Prostate gland (tissue), 2 donors: Measurements from ENCODE around the gene GRAMD4. TPM values are rescaled to one million over a fixed set of nuclear protein-coding genes. Genes with fewer than 3 reads are reported as not detected.

Experiments
- DNase-seq: peaks from one replicate; pipeline ENCODE4 v3.0.0-alpha.2; 2019; ENCODE audit warnings: low spot score
- H3K27ac ChIP-seq, 2 donors: fragments of 200-600 bp; sonication (generic); 2 replicates each; pipeline ENCODE4 v1.5.1; 2017 to 2019
- H3K27me3 ChIP-seq: fragments of 200-600 bp; sonication (generic); replicated peaks from 2 replicates; pipeline ENCODE4 v1.5.1; 2019; ENCODE audit not compliant: insufficient read depth
- H3K36me3 ChIP-seq, 2 donors: fragments of 200-600 bp; sonication (generic); 1 replicate in 1 of 2; 2 replicates in 1 of 2; pipeline versions ENCODE4 v1.5.1 to v1.8.1; 2017 to 2019
- H3K4me1 ChIP-seq: fragments of 200-600 bp; sonication (generic); replicated peaks from 2 replicates; pipeline ENCODE4 v1.5.1; 2019
- H3K4me3 ChIP-seq, 2 donors: fragments of 200-600 bp; sonication (generic); 2 replicates each; pipeline ENCODE4 v1.5.1; 2017 to 2019
- H3K9me3 ChIP-seq: fragments of 200-600 bp; sonication (generic); 2 replicates; pipeline ENCODE4 v1.5.1; 2017
- CTCF ChIP-seq, 4 experiments: fragments of 200-600 bp in 2 of 4; fragments of 450-650 bp in 2 of 4; sonication (generic) in 2 of 4; IDR thresholded peaks; 1 replicate in 3 of 4; 2 replicates in 1 of 4; pipeline ENCODE4 v1.5.1; 2016 to 2019; ENCODE audit warnings: antibody characterized with exemption in 4 of 4, mild to moderate bottlenecking in 2 of 4, moderate library complexity in 2 of 4
- POLR2A ChIP-seq: fragments of 450-650 bp; IDR thresholded peaks from one replicate; pipeline ENCODE4 v1.6.1; 2016; ENCODE audit warnings: antibody characterized with exemption, mild to moderate bottlenecking
- POLR2AphosphoS5 ChIP-seq: sonication (generic); formaldehyde crosslinking; IDR thresholded peaks from one replicate; pipeline ENCODE4 v1.6.1; 2017; ENCODE audit warnings: antibody characterized with exemption
- WGBS: methylation state at CpG from one replicate; pipeline ENCODE4 v1.1.5; 2018; 5-methylcytosine and 5-hydroxymethylcytosine counted together
- intact Hi-C: fragments of 100-400 bp; cut with DNase I; formaldehyde crosslinking; loops from one replicate; pipeline ENCODE4 v1.14.2; 2022
- total RNA-seq, 2 donors: library from RNA; depleted of rRNA; stranded (reverse); fragments of >200 nt; gene quantifications; one replicate each; pipeline ENCODE4 v1.1.0, GENCODE V29; 2016

GRAMD4 gene
- total RNA-seq, 2 donors from 2014 or later = 12.1 to 20.2 TPM

GRCh38 chr22:46674906-46675305 is 54.7 kb downstream of the GRAMD4 start:
- no peak for DNase-seq
- Histone ChIP-seq H3K27me3 (no peaks in the 10 kb centered on the region), H3K9me3 (no peaks in the 10 kb centered on the region), H3K4me3 (no peak overlapping the region), H3K36me3 (no peaks in the 10 kb centered on the region), H3K27ac (no peak overlapping the region), H3K4me1 (no peaks in the 10 kb centered on the region)
- TF ChIP-seq CTCF (IDR thresholded peaks at IDR 0.05) (no peak), POLR2A (no peak), POLR2AphosphoS5 (no peak)
- 88% methylated on average over 8 of the region's 11 CpGs for WGBS
- intact Hi-C loops = no loop called here

GRCh38 chr22:46675479-46675878 is 55.3 kb downstream of the GRAMD4 start:
- H3K36me3 ChIP-seq = no peaks in the 10 kb centered on the region
- H3K4me1 ChIP-seq = no peaks in the 10 kb centered on the region
- H3K27me3 ChIP-seq = no peaks in the 10 kb centered on the region
- 90% methylated on average over 13 of the region's 13 CpGs for WGBS
- TF ChIP-seq POLR2AphosphoS5 (no peak), CTCF (IDR thresholded peaks at IDR 0.05) (no peak), POLR2A (no peak)
- no peak overlapping the region for H3K4me3 ChIP-seq
- H3K9me3 ChIP-seq = no peaks in the 10 kb centered on the region
- no peak for DNase-seq
- no peak overlapping the region for H3K27ac ChIP-seq
- intact Hi-C loops = no loop called here

- Histone ChIP-seq H3K4me3 (no peak overlapping the region), H3K27ac (no peak overlapping the region), H3K9me3 (no peaks in the 10 kb centered on the region), H3K27me3 (no peaks in the 10 kb centered on the region), H3K36me3 (no peaks in the 10 kb centered on the region), H3K4me1 (no peaks in the 10 kb centered on the region)
- no peak for TF ChIP-seq POLR2AphosphoS5
- intact Hi-C loops = no loop called here
- WGBS = 88% methylated on average over 13 of the region's 16 CpGs
- no peak for DNase-seq
Measured at GRCh38 chr22:46675938-46676337, 55.8 kb downstream of the GRAMD4 start.

- H3K9me3 ChIP-seq = no peaks in the 10 kb centered on the region
- DNase-seq = no peak
- intact Hi-C loops = no loop called here
- no peak overlapping the region for H3K4me3 ChIP-seq
- H3K27ac ChIP-seq = no peak overlapping the region
- H3K27me3 ChIP-seq = no peaks in the 10 kb centered on the region
- 93% methylated on average over 15 of the region's 15 CpGs for WGBS
- no peaks in the 10 kb centered on the region for H3K4me1 ChIP-seq
- TF ChIP-seq POLR2A (no peak), CTCF (IDR thresholded peaks at IDR 0.05) (no peak), POLR2AphosphoS5 (no peak)
- H3K36me3 ChIP-seq = no peaks in the 10 kb centered on the region
Measured at GRCh38 chr22:46676479-46676878, 56.3 kb downstream of the GRAMD4 start.

- H3K9me3 ChIP-seq = no peaks in the 10 kb centered on the region
- intact Hi-C loops = no loop called here
- no peak for TF ChIP-seq POLR2AphosphoS5
- no peak for TF ChIP-seq POLR2A
- no peak for TF ChIP-seq CTCF (IDR thresholded peaks at IDR 0.05)
- no peaks in the 10 kb centered on the region for H3K36me3 ChIP-seq
- DNase-seq = no peak
- 51% methylated on average over 14 of the region's 14 CpGs for WGBS
- no peak overlapping the region for H3K4me3 ChIP-seq
- H3K27ac ChIP-seq = no peak overlapping the region
- no peaks in the 10 kb centered on the region for H3K4me1 ChIP-seq
- no peaks in the 10 kb centered on the region for H3K27me3 ChIP-seq
Measured at GRCh38 chr22:46676881-46677280, 56.7 kb downstream of the GRAMD4 start.
